CD8-positive, alpha-beta memory T cell (primary cell): ENCODE results near the gene NID1. TPM values are rescaled to one million over a fixed set of nuclear protein-coding genes. Genes with fewer than 3 reads are reported as not detected.
"Not testable (repeated sequence)": the region's sequence is repeated elsewhere in the genome, so short reads cannot be mapped to it uniquely, and the experiment has no call there.

Experiments used
- CTCF ChIA-PET: fragments of 350-600 bp; sonication (Branson Sonifier 250); formaldehyde crosslinking; loops from one replicate; lab custom pipeline; 2021; ENCODE audit warnings: antibody characterized with exemption; lab: Charles Lee
- POLR2A ChIA-PET: fragments of 350-600 bp; sonication (Branson Sonifier 250); formaldehyde crosslinking; loops from one replicate; lab custom pipeline; 2021; ENCODE audit warnings: antibody characterized with exemption; lab: Charles Lee
- DNase-seq, 5 donors: peaks; one replicate each; pipeline versions ENCODE4 v3.0.0 to v3.0.0-alpha.2; 2020 to 2022; ENCODE audit warnings: mixed read lengths in 1 of 5
- H3K27ac ChIP-seq: one replicate; pipeline ENCODE4 v1.7.0; 2013; ENCODE audit warnings: low read depth, mild to moderate bottlenecking, low read length, moderate library complexity
- H3K27me3 ChIP-seq: 2 replicates; pipeline ENCODE4 v1.7.0; 2013; ENCODE audit warnings: low read length, mild to moderate bottlenecking; ENCODE audit not compliant: insufficient read depth, poor library complexity, severe bottlenecking
- H3K36me3 ChIP-seq: 2 replicates; pipeline ENCODE4 v1.7.0; 2013; ENCODE audit warnings: mild to moderate bottlenecking, low read length, moderate library complexity; ENCODE audit not compliant: insufficient read depth
- H3K4me1 ChIP-seq: 2 replicates; pipeline ENCODE4 v1.7.0; 2013; ENCODE audit warnings: mild to moderate bottlenecking, low read length, moderate library complexity; ENCODE audit not compliant: insufficient read depth
- H3K4me3 ChIP-seq: 2 replicates; pipeline ENCODE4 v1.7.0; 2013; ENCODE audit warnings: mild to moderate bottlenecking, low read length
- H3K9me3 ChIP-seq: 2 replicates; pipeline ENCODE4 v1.7.0; 2013; ENCODE audit warnings: mild to moderate bottlenecking, low read length
- H3K27ac Mint-ChIP-seq, 8 donors: one replicate each; pipeline ENCODE4 v1.8.0; 2020 to 2021; ENCODE audit warnings: mixed read lengths in 8 of 8, mild to moderate bottlenecking in 6 of 8, inconsistent platforms in 3 of 8, moderate library complexity in 3 of 8
- H3K27me3 Mint-ChIP-seq, 2 donors: one replicate each; pipeline ENCODE4 v1.8.0; 2020 to 2021; ENCODE audit warnings: mixed read lengths in 2 of 2, mild to moderate bottlenecking in 1 of 2, moderate library complexity in 1 of 2
- H3K36me3 Mint-ChIP-seq, 3 donors: one replicate each; pipeline ENCODE4 v1.8.0; 2020 to 2021; ENCODE audit warnings: mixed read lengths in 3 of 3, inconsistent platforms in 1 of 3, mild to moderate bottlenecking in 1 of 3
- H3K4me1 Mint-ChIP-seq, 3 donors: one replicate each; pipeline ENCODE4 v1.8.0; 2020 to 2021; ENCODE audit warnings: mixed read lengths in 3 of 3, inconsistent platforms in 1 of 3, mild to moderate bottlenecking in 1 of 3
- H3K4me3 Mint-ChIP-seq, 7 donors: one replicate each; pipeline ENCODE4 v1.8.0; 2020 to 2021; ENCODE audit warnings: mixed read lengths in 7 of 7, mild to moderate bottlenecking in 6 of 7, moderate library complexity in 4 of 7, inconsistent platforms in 2 of 7
- H3K9me3 Mint-ChIP-seq, 5 donors: one replicate each; pipeline ENCODE4 v1.8.0; 2020 to 2022; ENCODE audit warnings: mixed read lengths in 5 of 5, mild to moderate bottlenecking in 3 of 5, moderate library complexity in 2 of 5, inconsistent platforms in 1 of 5
- polyA plus RNA-seq: library from polyadenylated mRNA; unstranded; fragments of 300-500 nt; fragmentation: Illumina TruSeq; gene quantifications from one replicate; pipeline ENCODE4 v1.2.3, GENCODE V29; 2021
- total RNA-seq, 2 experiments: library from RNA; stranded (reverse); gene quantifications; one replicate each; pipeline ENCODE4 v1.2.3, GENCODE V29; 2021

The NID1 gene
- total and polyA plus RNA-seq, 3 experiments from 2014 or later = 0.09 to 0.15 TPM; not detected in 1

DNA sequence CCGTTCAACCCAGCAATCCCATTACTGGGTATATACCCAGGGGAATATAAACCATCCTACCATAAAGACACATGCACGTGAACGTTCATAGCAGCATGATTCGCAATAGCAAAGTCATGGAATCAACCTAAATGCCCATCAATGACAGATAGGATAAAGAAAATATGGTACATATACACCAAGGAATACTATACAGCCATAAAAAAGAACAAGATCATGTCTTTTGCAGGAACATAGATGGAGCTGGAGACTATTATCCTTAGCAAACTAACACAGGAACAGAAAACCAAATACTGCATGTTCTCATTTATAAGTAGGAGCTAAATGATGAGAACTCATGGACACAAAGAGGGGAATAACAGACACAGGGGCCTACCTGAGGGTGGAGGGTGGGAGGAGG lies 13.2 kb upstream of the NID1 start:
- H3K9me3 ChIP-seq, H3K27ac ChIP-seq, H3K36me3 Mint-ChIP-seq, H3K9me3 Mint-ChIP-seq, H3K27me3 ChIP-seq, H3K36me3 ChIP-seq, CTCF ChIA-PET, H3K27ac Mint-ChIP-seq, POLR2A ChIA-PET, H3K4me3 Mint-ChIP-seq, H3K4me3 ChIP-seq, H3K4me1 ChIP-seq, H3K27me3 Mint-ChIP-seq, DNase-seq, H3K4me1 Mint-ChIP-seq: not testable (repeated sequence)

DNA sequence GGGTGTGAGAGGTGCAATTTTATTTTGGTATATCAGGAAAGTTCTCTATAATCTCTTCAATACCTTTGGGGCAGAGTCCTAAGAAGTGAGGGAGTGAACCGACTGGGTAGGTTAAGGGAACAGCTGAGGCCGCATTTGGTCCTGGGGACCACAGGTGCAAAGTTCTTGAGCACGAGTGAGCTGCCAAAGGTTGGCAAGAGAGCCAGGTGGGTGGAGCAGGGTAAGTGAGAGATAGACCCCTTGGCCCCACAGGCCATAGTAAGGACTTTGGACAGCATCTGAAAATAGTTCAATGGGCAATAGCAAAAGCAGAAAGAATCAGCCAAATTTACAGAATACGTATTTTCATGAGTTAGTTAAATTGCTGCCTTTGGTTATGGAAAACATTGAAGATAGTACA lies 11.0 kb upstream of the NID1 start:
- no peak overlapping the region for H3K27ac ChIP-seq
- no peaks in the 10 kb centered on the region for H3K27me3 ChIP-seq
- DNase-seq = no peak
- Mint-ChIP-seq H3K9me3 (peaks cover 0 to 3% (median 0%) of the 10 kb centered on the region in 5 donors), H3K36me3 (peaks cover 0 to 6% (median 0%) of the 10 kb centered on the region in 3 donors), H3K4me3 (no peak overlapping the region), H3K27ac (peak overlapping the region in 1 of 8 donors; percentile 2), H3K27me3 (peaks cover 5 to 15% of the 10 kb centered on the region in 2 donors), H3K4me1 (no peaks in the 10 kb centered on the region)
- no peak overlapping the region for H3K4me3 ChIP-seq
- H3K9me3 ChIP-seq = no peaks in the 10 kb centered on the region
- ChIA-PET CTCF (no interaction called here), POLR2A (no interaction called here)
- H3K36me3 ChIP-seq = no peaks in the 10 kb centered on the region
- no peaks in the 10 kb centered on the region for H3K4me1 ChIP-seq

DNA sequence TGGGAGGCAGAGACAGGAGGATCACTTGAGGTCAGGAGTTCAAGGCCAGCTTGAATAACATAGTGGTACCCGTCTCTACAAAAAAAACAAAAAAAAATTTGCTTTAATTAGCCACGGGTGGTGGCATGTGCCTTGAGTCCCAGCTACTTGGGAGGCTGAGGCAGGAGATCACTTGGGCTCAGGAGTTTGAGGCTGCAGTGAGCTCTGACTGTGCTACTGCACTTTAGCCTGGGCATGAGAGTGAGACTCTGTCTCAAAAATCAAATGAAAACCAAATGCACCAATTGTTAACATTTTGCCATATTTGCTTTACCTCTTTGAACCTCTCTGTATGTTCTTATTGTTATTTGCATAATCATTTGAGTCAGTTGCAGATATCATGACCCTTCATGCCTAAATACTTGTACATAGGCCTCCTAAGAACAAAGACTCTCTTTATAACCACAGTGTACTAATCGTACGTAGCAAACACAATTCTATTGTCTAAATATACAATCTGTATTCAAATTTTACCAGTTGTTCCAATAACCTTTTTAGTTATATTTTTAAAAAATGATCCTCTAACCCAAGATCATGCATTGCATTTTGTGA lies 8.5 kb upstream of the NID1 start:
- Histone ChIP-seq H3K4me3 (no peak overlapping the region), H3K9me3 (no peaks in the 10 kb centered on the region), H3K36me3 (no peaks in the 10 kb centered on the region), H3K27ac (no peak overlapping the region), H3K4me1 (no peaks in the 10 kb centered on the region), H3K27me3 (no peaks in the 10 kb centered on the region)
- Mint-ChIP-seq H3K4me3 (no peak overlapping the region), H3K9me3 (peaks cover 0 to 3% (median 0%) of the 10 kb centered on the region in 5 donors), H3K27ac (no peak overlapping the region), H3K27me3 (peaks cover 2 to 25% of the 10 kb centered on the region in 2 donors), H3K4me1 (no peaks in the 10 kb centered on the region), H3K36me3 (peaks cover 0 to 6% (median 0%) of the 10 kb centered on the region in 3 donors)
- DNase-seq = no peak
- POLR2A ChIA-PET = no interaction called here
- CTCF ChIA-PET = no interaction called here

DNA sequence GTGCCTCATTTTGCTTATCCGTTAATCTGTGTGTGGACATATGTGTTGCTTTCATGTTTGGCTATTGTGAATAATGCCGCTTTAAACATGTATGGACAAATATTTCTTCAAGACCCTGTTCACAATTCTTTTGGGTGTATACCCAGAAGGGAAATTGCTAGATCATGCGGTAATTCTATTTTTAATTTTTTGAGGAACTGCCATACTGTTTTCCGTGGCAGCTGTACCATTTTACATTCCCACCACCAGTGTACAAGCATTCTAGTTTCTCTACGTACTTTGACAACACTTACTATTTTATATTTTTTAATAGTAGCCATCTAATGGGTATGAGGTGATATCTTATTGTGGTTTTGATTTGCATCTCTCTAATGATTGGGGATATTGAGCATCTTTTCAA lies 7.1 kb upstream of the NID1 start:
- H3K9me3 Mint-ChIP-seq = peaks cover 0 to 3% (median 0%) of the 10 kb centered on the region in 5 donors
- H3K36me3 ChIP-seq = no peaks in the 10 kb centered on the region
- H3K27ac Mint-ChIP-seq = no peak overlapping the region
- ChIA-PET POLR2A (no interaction called here), CTCF (no interaction called here)
- H3K4me1 ChIP-seq = peaks cover 2% of the 10 kb centered on the region
- H3K4me3 ChIP-seq = no peak overlapping the region
- H3K36me3 Mint-ChIP-seq = peaks cover 0 to 6% (median 0%) of the 10 kb centered on the region in 3 donors
- no peak for DNase-seq
- peaks cover 2 to 25% of the 10 kb centered on the region in 2 donors for H3K27me3 Mint-ChIP-seq
- H3K9me3 ChIP-seq = no peaks in the 10 kb centered on the region
- H3K4me1 Mint-ChIP-seq = peaks cover 3 to 12% (median 7%) of the 10 kb centered on the region in 3 donors
- no peak overlapping the region for H3K4me3 Mint-ChIP-seq
- no peak overlapping the region for H3K27ac ChIP-seq
- no peaks in the 10 kb centered on the region for H3K27me3 ChIP-seq

DNA sequence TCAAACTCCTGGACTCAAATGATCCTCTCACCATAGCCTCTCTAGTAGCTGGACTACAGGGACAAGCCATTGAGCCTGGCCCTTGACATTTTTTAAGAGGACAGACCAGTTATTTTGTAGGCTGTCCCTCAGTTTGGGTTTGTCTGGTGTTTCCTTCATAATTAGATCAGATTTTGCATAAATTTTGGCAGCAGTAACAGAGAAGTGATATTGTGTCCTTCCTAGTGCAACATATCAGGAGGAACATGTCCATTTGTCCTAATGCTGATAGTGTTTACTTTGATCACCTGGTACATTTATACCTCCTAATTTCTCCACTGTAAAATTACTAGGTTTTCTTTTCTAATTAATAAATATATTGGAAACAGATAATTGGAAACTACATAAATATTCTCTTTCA lies 5.9 kb upstream of the NID1 start:
- Mint-ChIP-seq H3K4me1 (peaks cover 13 to 24% (median 20%) of the 10 kb centered on the region in 3 donors), H3K27ac (no peak overlapping the region), H3K4me3 (no peak overlapping the region), H3K36me3 (peaks cover 0 to 6% (median 0%) of the 10 kb centered on the region in 3 donors), H3K9me3 (peaks cover 0 to 3% (median 0%) of the 10 kb centered on the region in 5 donors), H3K27me3 (peaks cover 9 to 36% of the 10 kb centered on the region in 2 donors)
- Histone ChIP-seq H3K4me1 (peaks cover 9% of the 10 kb centered on the region), H3K4me3 (no peak overlapping the region), H3K36me3 (no peaks in the 10 kb centered on the region), H3K27ac (no peak overlapping the region), H3K27me3 (peaks cover under 1% of the 10 kb centered on the region), H3K9me3 (no peaks in the 10 kb centered on the region)
- CTCF ChIA-PET = no interaction called here
- DNase-seq = no peak
- POLR2A ChIA-PET = no interaction called here

DNA sequence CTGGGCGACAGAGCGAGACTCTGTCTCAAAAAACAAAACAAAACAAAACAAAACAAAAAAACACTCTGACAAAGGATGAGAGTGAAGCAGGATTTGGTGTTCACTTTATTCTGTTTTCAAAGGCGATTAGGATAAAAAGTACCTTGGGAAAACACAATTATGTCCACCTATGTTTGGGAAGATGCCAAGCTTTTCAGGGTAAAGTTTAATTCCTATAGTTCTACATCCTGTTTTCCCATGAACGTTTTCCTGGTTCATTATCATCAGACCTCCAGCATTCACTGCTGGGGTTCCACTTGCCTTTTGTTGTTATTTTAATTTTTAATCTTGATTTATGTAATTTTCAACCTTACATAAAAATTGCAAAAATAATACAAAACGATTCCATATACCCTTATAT lies 4.9 kb upstream of the NID1 start:
- Mint-ChIP-seq H3K4me3 (no peak overlapping the region), H3K36me3 (peaks cover 0 to 6% (median 0%) of the 10 kb centered on the region in 3 donors), H3K27me3 (peaks cover 15 to 37% of the 10 kb centered on the region in 2 donors), H3K4me1 (peaks cover 16 to 29% (median 26%) of the 10 kb centered on the region in 3 donors), H3K9me3 (peaks cover 0 to 3% (median 0%) of the 10 kb centered on the region in 5 donors), H3K27ac (no peak overlapping the region)
- Histone ChIP-seq H3K27ac (no peak overlapping the region), H3K27me3 (peaks cover 9% of the 10 kb centered on the region), H3K4me3 (no peak overlapping the region), H3K36me3 (no peaks in the 10 kb centered on the region), H3K9me3 (no peaks in the 10 kb centered on the region), H3K4me1 (peaks cover 15% of the 10 kb centered on the region)
- ChIA-PET CTCF (no interaction called here), POLR2A (no interaction called here)
- no peak for DNase-seq

DNA sequence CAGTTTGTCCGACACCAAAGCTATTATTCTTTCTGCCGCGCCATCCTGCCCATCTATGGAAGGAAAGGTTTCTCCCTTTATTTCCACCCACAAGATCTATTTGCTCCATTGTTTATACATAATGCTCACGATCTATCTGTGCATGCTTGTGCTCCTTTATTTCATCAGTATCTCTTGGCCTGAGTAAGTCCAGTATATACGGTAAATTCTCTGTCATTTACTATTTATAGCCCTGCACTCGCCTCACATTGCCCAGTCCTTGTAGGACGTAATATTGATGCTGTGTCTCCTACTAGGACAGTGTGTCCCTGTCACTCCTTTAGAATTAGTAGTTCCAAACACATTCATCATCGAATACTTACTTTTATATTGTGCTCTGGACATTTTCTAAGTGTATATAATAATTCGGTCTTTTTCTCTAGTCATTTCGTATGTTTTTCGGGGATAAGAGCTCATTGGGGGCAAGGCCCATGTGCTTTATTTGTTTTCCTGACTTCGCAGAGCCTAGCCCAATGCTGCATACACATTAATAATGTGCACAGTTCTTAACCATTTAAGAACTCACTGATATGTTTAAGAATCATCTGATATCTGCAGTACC lies 3.1 kb upstream of the NID1 start:
- peaks cover 0 to 6% (median 0%) of the 10 kb centered on the region in 3 donors for H3K36me3 Mint-ChIP-seq
- no peak overlapping the region for H3K27ac Mint-ChIP-seq
- H3K4me3 ChIP-seq = no peak overlapping the region
- H3K27ac ChIP-seq = no peak overlapping the region
- H3K9me3 Mint-ChIP-seq = peaks cover 0 to 3% (median 0%) of the 10 kb centered on the region in 5 donors
- DNase-seq = no peak
- no peak overlapping the region for H3K4me3 Mint-ChIP-seq
- peaks cover 17% of the 10 kb centered on the region for H3K27me3 ChIP-seq
- H3K4me1 Mint-ChIP-seq = peaks cover 16 to 32% (median 32%) of the 10 kb centered on the region in 3 donors
- H3K9me3 ChIP-seq = no peaks in the 10 kb centered on the region
- ChIA-PET CTCF (interaction anchor here (1.1 to 1.2 kb wide), 2 partner anchors 10 to 96 kb away, joined by 3 to 5 read pairs; no protein-coding TSS in a partner anchor), POLR2A (no interaction called here)
- peaks cover 20% of the 10 kb centered on the region for H3K4me1 ChIP-seq
- H3K36me3 ChIP-seq = no peaks in the 10 kb centered on the region
- H3K27me3 Mint-ChIP-seq = peaks cover 19 to 42% of the 10 kb centered on the region in 2 donors

DNA sequence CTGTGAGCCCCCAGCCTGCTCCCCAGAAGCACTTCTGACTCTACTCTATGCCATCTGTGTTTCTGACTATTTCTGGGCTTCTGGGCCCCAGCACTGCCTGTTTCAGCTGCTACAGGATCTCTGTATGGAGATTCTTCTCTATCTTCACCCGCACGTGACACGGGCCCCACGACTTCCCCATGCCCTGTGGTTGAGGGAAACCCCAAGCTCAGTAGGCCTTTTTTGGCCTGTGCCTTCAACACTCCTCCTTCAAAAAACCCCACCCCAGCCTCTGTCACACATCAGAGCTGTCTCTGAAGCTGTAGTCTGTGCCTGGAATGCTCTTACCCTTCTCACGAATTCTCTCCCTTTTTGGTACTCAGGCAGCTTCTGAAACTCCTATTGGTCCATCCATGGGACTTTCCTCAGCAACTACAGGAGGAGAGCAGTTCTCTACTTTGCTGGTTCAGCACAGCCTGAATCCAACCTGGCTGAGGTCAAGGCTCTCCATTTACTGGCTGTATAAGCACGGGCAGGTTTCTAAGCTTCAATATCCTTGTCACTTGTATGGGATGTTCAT lies 2.0 kb upstream of the NID1 start:
- Mint-ChIP-seq H3K9me3 (peaks cover 0 to 3% (median 0%) of the 10 kb centered on the region in 5 donors), H3K27ac (peak overlapping the region in 6 of 8 donors; percentile 7 to 82 (median 22)), H3K27me3 (peaks cover 19 to 40% of the 10 kb centered on the region in 2 donors), H3K36me3 (peaks cover 0 to 6% (median 0%) of the 10 kb centered on the region in 3 donors), H3K4me1 (peaks cover 16 to 32% (median 32%) of the 10 kb centered on the region in 3 donors), H3K4me3 (peak overlapping the region in 6 of 7 donors; percentile 4 to 76 (median 48))
- peak; percentile 23 to 83 (median 38) for DNase-seq
- Histone ChIP-seq H3K9me3 (no peaks in the 10 kb centered on the region), H3K27me3 (peaks cover 17% of the 10 kb centered on the region), H3K36me3 (no peaks in the 10 kb centered on the region), H3K27ac (no peak overlapping the region), H3K4me1 (peaks cover 20% of the 10 kb centered on the region), H3K4me3 (no peak overlapping the region)
- ChIA-PET POLR2A (interaction anchor here (0.7 to 1.0 kb wide), 2 partner anchors 18 to 95 kb away, joined by 4 to 5 read pairs; no protein-coding TSS in a partner anchor), CTCF (interaction anchor here (1.1 to 1.2 kb wide), 3 partner anchors 9 to 108 kb away, joined by 3 to 5 read pairs (median 3); no protein-coding TSS in a partner anchor)
